GM10248 (cell line): ENCODE measurements around the gene MYH7.

ENCODE experiments used
- CTCF ChIA-PET: fragments of 300-600 bp; sonication (Branson Sonifier 250); formaldehyde crosslinking; extraction: SDS; loops from one replicate; lab custom pipeline; 2021; ENCODE audit warnings: antibody characterized with exemption; lab: Yijun Ruan, JAX
- POLR2A ChIA-PET: fragments of 350-650 bp; sonication (Branson Sonifier 250); formaldehyde crosslinking; extraction: SDS; loops from one replicate; lab custom pipeline; 2020; ENCODE audit warnings: antibody characterized with exemption; lab: Yijun Ruan, JAX
- DNase-seq: peaks from one replicate; pipeline ENCODE4 v3.0.0; 2012; ENCODE audit errors: extremely low spot score
- CTCF ChIP-seq: IDR thresholded peaks from 2 replicates; pipeline ENCODE4 v1.5.1; 2012; ENCODE audit warnings: mild to moderate bottlenecking, low read depth; ENCODE audit errors: extremely low read depth, missing control alignments, control extremely low read depth

MYH7 gene

GRCh38 chr14:23438101-23438971 lies 2.9 kb upstream of the MYH7 start:
- POLR2A ChIA-PET, result no interaction called here
- TF ChIP-seq CTCF, result no peak
- no peak for DNase-seq
- CTCF ChIA-PET, result interaction anchor here (1.9 kb wide), 1 partner anchor 11 kb away, joined by 5 read pairs; no protein-coding TSS in a partner anchor

GRCh38 chr14:23437133-23438100 lies 2.0 kb upstream of the MYH7 start:
- TF ChIP-seq CTCF, result no peak
- ChIA-PET CTCF (interaction anchor here (1.0 to 1.6 kb wide), 5 partner anchors 9 to 58 kb away, joined by 3 to 6 read pairs (median 4); no protein-coding TSS in a partner anchor), POLR2A (no interaction called here)
- no peak for DNase-seq

GRCh38 chr14:23436327-23437132 lies 1.1 kb upstream of the MYH7 start:
- no peak for TF ChIP-seq CTCF
- ChIA-PET CTCF (interaction anchor here (0.7 to 1.6 kb wide), 7 partner anchors 10 to 57 kb away, joined by 3 to 6 read pairs (median 3); no protein-coding TSS in a partner anchor), POLR2A (no interaction called here)
- no peak for DNase-seq

GRCh38 chr14:23434488-23435222 lies 805 bp downstream of the MYH7 start:
- DNase-seq, result no peak
- CTCF ChIA-PET, result no interaction called here

GRCh38 chr14:23433457-23433856 lies 2.0 kb downstream of the MYH7 start:
- POLR2A ChIA-PET, result no interaction called here

More at GRCh38 chr14:23434488-23435222, 805 bp downstream of the MYH7 start:
- no peak for TF ChIP-seq CTCF
- POLR2A ChIA-PET, result no interaction called here

More at GRCh38 chr14:23433457-23433856, 2.0 kb downstream of the MYH7 start:
- TF ChIP-seq CTCF, result no peak
- CTCF ChIA-PET, result no interaction called here
- DNase-seq, result no peak
